Measurements from ENCODE around the gene CDY1B.
"Not testable (repeated sequence)": the region's sequence is repeated elsewhere in the genome, so short reads cannot be mapped to it uniquely, and the experiment has no call there.

DNA sequence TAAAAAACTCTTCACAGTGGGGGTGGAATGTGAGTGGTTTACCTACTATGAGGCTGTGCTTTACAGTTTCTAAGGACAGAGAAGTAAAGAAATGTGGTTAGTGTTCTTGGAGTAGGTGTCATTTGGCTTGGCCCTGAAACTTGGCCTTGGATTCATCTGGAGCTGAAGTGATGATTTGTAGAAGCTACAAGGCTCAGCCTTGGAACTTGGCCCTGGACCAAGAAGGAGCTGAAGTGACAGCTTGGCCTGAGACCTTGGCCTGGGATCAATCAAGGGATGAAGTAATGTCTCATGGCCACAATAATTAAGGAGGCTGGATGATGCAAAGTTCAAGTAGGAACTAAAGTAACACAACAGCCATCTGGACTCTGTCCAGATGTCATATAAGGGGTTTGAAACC, 1.7 kb upstream of the CDY1B start:
- not testable (repeated sequence) for TF ChIP-seq MAX (IDR thresholded peaks at IDR 0.05; ENCODE audit: insufficient read depth, insufficient read length); POLR2AphosphoS5 (IDR thresholded peaks at IDR 0.05; ENCODE audit: insufficient read depth, low read depth, low read length); POLR2A (IDR thresholded peaks at IDR 0.05; ENCODE audit: low read depth, low read length); EZH2 (IDR thresholded peaks at IDR 0.05; ENCODE audit: borderline replicate concordance, low read depth, low read length, severe bottlenecking); MYC (IDR thresholded peaks at IDR 0.05; ENCODE audit: low read depth, low read length); GATA2 (IDR thresholded peaks at IDR 0.05; ENCODE audit: insufficient read depth, insufficient read length, low read depth, low read length); JUN (IDR thresholded peaks at IDR 0.05; ENCODE audit: borderline replicate concordance, insufficient read depth, insufficient read length, low read depth); FOS (IDR thresholded peaks at IDR 0.05; ENCODE audit: borderline replicate concordance, insufficient read depth, low read length)
- TF ChIP-seq, protein P1, sequence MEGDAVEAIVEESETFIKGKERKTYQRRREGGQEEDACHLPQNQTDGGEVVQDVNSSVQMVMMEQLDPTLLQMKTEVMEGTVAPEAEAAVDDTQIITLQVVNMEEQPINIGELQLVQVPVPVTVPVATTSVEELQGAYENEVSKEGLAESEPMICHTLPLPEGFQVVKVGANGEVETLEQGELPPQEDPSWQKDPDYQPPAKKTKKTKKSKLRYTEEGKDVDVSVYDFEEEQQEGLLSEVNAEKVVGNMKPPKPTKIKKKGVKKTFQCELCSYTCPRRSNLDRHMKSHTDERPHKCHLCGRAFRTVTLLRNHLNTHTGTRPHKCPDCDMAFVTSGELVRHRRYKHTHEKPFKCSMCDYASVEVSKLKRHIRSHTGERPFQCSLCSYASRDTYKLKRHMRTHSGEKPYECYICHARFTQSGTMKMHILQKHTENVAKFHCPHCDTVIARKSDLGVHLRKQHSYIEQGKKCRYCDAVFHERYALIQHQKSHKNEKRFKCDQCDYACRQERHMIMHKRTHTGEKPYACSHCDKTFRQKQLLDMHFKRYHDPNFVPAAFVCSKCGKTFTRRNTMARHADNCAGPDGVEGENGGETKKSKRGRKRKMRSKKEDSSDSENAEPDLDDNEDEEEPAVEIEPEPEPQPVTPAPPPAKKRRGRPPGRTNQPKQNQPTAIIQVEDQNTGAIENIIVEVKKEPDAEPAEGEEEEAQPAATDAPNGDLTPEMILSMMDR (IDR thresholded peaks at IDR 0.05; ENCODE audit: extremely low read depth in 1 of 2, insufficient read depth in 1 of 2, low read depth in 1 of 2, low read length in 2 of 2), result not testable (repeated sequence)

Measured in endothelial cell of umbilical vein (primary cell).